HG03066 (cell line): Measurements from ENCODE around the gene ADAM20.
"Not testable (repeated sequence)": the region's sequence is repeated elsewhere in the genome, so short reads cannot be mapped to it uniquely, and the experiment has no call there.

Experiments used
- ATAC-seq: cut with Tn5 transposase; IDR thresholded peaks from one replicate; pipeline ENCODE4 v1.9.1; 2021; ENCODE audit warnings: low read depth; ENCODE audit not compliant: unreplicated experiment

ADAM20 gene

GRCh38 chr14:70534904-70535303 is at the start of gene ADAM20:
Gene ADAM20, minus strand, starts transcription at chr14:70535004. Its CDS starts 10,247 bp downstream, at chr14:70524757.
- ATAC-seq = no peak

DNA sequence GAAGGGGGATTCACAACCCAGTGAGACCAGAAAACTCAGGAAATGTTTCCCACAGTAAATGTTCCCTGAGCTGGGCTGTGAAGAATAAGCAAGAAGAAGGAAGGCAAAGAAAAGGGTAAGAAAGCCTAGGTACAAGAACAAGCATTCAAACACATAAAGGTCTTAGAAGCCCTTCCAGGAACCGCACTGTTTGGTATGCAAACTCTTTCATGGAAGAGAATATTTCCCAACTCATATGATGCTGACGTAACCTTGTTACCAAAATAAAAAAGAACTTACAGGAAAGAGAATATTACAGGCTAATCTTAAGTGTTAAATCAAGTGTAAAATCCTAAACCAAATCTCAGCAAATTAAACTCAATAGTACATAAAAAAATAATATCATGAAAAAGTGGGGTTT is 42.1 kb upstream of the ADAM20 start:
- ATAC-seq = no peak

DNA sequence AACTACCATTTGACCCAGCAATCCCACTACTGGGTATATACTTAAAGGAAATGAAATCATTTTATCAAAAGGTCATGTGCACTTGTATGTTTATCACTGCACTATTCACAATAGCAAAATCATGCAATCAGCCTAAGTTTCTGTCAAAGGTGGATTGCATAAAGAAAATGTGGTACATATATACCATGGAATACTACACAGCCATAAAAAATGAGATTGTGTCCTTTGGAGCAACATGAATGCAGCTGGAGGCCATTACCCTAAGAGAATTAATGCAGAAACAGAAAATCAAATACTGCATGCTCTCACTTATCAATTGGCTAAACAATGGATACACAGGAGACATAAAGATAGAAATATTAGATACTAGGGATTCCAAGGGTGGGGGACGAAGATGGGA is 38.2 kb upstream of the ADAM20 start:
- no peak for ATAC-seq

GRCh38 chr14:70571139-70571538 is 36.3 kb upstream of the ADAM20 start:
- no peak for ATAC-seq

- ATAC-seq = no peak
Observed at GRCh38 chr14:70567791-70568190, 33.0 kb upstream of the ADAM20 start.

DNA sequence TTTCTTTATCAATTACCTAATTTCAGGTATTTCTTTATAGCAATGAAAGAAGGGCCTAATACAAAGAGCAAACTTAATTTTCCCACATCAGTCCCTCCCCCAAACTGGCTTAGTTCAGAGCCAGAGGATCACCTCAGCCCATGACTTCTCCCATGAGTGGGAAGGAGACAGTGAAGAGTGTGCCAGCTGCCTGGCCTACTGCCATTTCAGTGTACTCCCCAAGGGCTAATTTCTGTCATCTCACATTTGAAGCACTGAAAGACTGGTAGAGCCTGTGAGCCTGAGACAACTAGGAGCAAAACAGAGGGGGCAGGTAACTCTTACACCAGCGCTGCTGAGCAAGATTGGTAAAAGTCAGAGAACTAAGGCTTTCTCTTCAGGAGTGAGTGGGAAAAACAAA is 29.1 kb upstream of the ADAM20 start:
- no peak for ATAC-seq

GRCh38 chr14:70563417-70563816 is 28.6 kb upstream of the ADAM20 start:
- no peak for ATAC-seq

GRCh38 chr14:70558356-70558755 is 23.6 kb upstream of the ADAM20 start:
- ATAC-seq = no peak

DNA sequence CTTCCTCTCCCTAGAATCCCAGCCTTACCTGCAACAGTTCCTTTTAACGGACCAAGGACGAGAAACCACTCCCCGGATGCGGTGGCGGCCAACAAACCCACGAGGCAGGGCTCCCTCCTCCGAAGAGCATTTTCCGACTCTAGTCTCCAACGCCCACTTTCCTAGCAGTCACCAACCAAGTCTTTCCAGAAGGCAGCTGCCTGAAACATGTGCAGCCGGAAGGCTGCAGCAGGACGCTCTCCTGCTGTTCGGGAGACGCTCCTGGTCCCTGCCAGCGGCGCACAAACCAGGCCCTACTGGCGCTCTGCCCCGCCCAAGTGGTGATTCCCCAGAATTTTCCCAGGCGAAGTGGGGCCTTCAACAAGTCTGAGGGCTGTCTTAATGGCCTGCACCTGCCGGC is 21.1 kb upstream of the ADAM20 start:
- no peak for ATAC-seq

GRCh38 chr14:70538087-70538486 is 3.3 kb upstream of the ADAM20 start:
- ATAC-seq = no peak

DNA sequence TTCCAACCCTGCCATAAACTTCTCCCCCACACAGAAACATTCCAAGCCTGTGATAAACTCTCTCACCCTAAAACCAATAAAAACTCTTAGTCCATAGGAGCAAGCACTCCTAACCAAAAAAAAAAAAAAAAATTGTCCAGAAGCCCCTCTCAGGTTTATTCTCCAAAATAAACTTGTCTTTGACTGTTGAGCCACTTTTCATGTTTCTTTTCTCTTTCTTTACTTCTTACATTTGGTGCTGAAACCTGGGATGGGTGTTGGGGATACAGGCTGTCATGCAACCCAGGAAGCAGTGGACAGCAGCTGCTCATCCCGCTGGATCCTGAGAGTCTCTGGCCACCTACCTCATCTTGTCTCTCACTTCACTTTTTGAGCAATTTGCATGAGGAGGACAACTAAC is 2.0 kb upstream of the ADAM20 start:
- ATAC-seq = no peak

GRCh38 chr14:70530417-70530816 is 4.4 kb downstream of the ADAM20 start:
- no peak for ATAC-seq

DNA sequence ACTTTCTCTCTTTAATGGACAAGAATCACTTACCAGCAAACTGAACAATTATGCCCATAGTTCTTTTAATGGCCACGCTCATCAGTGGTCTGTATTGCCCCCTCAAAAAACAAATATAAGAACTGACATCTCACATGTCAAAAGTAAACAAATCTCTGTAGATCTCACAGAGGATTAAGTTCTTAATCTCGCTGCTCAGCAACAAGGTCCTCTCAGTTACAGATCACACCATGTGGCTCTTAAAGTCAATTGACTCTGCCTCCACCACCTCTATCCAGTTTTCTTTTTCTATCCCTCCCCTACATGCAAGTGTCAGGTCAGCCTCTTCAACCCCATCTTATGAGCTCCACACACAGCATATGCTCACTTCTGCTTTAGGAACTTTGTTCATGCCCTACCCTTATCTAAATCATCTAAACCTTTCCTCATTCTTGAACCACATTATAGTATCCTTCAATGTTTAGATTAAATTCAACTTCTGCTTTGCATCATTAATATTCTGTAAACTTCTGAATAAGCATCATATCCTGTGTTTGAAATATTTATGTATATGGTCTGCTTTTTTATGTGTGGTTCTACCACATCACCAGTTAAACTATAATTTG is 7.2 kb downstream of the ADAM20 start:
- ATAC-seq = no peak

DNA sequence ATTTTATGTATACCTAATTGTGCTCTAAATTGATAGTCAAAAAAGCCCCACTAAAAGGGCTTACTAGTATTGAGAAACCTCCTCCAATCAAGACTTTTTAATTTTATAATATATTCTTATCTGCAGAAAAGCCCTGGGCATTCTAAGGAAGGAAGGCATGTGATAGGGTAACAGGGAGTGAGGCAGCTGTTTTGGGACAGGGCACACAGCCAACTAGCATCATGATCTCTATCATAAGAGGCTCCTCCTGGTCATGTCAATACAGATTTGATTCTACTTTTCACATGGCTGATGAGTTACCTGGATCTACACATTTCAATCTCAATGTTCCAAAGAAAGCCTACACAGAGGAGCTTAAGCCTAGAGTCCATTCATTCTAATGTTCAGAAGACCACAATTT is 9.1 kb downstream of the ADAM20 start:
- ATAC-seq = no peak

GRCh38 chr14:70515811-70516210 is 19.0 kb downstream of the ADAM20 start:
- ATAC-seq = no peak

DNA sequence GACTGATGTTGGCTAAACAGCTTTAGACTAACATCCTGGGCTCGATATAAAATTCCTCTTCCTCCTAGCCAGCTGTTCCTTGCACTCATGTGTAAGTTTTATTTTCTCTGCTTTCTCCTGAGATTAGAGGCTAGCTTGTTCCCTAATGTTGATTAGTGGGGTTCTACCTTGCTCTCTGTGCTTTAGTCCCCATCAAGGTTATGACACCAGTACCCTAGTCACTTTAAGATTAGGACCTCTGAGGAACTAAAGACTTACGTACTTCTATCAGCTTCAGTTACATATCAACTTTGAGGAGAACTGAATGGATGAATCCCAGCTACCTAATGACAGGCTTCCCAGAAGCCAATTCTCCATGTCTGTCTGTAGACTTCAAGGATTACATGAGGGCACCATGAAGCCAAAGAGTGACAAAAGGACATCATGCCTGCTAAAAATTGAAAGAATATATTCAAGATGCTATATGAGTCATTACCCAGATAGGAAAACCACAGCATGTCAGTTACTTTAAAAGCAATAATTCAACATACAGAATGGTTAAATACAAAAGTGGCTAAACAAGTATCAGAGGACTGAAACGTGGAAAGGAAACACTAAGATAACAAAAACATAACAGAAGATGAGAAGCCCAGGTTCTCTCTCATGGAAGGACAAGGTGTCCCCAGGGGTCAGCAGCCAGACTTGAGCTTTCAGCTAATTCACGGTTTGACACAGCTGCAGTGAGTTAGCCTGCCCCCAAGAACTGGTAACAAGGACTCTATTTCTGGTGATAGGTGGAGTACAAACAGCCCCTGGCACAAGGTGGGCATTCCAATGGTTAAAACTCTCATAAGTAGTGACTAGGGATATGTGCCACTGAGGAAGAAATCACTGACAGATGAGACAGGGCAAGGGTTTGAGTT is 20.4 kb downstream of the ADAM20 start:
- no peak for ATAC-seq

DNA sequence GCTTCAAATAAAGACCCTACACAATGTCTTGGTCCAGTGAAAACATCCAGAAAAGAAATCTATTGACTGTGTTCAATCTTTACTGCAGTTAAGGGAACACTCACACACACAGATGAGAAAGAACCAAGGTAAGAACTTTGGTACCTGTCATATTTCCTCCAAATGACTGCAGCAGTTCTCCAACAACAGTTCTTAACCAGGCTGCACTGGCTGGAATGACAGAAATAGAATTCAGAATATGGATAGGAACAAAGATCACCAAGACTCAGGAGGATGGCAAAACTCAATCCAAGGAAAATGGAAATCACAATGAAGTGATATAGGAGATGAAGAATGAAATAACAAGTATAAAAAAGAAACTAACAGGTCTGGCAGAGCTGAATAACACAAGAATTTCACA is 36.6 kb downstream of the ADAM20 start:
- no peak for ATAC-seq

DNA sequence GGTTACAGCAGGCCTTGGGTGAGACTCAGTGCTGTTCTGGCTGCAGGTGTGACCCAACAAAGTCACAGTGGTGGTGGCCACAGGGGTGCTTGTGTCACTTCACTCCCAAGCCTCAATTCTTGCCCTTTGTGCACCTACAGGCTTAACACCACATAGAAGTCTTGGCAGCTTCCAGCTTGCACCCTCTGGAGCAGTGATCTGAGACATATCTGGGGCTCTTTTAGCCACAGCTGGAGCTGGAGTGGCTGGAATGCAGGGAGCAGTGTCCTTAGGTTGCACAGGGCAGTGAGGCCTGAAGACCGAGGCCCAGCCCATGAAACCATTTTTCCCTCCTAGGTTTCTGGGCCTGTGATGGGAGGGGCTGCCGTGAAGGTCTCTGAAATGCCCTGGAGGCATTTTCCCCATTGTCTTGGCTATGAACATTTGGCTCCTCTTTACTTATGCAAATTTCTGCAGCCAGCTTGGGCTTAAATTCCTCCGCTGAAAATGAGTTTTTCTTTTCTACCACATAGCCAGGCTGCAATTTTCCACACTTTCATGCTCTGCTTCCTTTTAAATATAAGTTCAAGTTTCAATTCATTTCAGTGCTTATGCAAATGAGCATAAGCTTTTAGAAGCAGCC is 45.1 kb downstream of the ADAM20 start:
- ATAC-seq = no peak

DNA sequence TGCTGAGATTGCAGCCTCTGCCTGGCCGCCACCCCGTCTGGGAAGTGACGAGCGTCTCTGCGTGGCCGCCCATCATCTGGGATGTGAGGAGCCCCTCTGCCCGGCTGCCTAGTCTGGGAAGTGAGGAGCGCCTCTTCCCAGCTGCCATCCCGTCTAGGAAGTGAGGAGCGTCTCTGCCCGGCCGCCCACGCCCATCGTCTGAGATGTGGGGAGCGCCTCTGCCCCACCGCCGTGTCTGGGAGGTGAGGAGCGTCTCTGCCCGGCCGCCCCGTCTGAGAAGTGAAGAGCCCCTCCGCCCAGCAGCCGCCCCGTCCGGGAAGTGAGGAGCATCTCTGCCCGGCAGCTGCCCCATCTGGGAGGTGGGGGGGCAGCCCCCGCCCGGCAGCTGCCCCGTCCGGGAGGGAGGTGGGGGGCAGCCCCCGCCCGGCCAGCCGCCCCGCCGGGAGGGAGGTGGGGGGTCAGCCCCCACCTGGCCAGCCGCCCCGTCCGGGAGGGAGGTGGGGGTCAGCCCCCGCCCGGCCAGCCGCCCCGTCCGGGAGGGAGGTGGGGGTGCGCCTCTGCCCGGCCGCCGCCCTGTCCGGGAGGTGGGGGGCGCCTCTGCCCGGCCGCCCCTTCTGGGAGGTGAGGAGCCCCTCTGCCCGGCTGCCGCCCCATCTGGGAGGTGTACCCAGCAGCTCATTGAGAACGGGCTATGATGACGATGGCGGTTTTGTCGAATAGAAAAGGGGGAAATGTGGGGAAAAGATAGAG is 57.3 kb downstream of the ADAM20 start:
- ATAC-seq = not testable (repeated sequence)

- not testable (repeated sequence) for ATAC-seq
Observed at GRCh38 chr14:70475459-70475858, 59.3 kb downstream of the ADAM20 start.

DNA sequence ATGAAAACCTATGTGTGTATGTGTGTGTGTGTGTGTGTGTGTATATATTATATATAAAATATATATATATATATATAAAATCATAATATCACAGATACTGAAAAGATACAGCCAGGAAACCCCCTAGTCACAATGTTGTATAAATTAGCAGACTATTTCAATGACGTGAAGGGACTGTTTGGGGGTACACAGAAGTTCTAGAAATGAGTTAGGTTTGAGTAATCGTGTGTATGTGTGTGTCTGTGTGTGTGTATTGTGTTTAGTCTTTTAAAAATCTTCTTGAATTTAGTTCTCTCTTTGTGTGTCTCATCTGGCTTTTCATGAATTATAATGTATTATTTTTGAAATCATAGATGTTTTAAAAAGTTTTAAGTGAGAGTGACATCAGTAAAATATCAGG is 61.0 kb downstream of the ADAM20 start:
- no peak for ATAC-seq
